NCI-H2081 (cell line): ENCODE measurements around the gene RPS16.

ENCODE experiments used
- DNase-seq, 2 experiments: peaks; one replicate each; lab custom pipeline; 2025; lab: John Stamatoyannopoulos, UW

Gene RPS16

DNA sequence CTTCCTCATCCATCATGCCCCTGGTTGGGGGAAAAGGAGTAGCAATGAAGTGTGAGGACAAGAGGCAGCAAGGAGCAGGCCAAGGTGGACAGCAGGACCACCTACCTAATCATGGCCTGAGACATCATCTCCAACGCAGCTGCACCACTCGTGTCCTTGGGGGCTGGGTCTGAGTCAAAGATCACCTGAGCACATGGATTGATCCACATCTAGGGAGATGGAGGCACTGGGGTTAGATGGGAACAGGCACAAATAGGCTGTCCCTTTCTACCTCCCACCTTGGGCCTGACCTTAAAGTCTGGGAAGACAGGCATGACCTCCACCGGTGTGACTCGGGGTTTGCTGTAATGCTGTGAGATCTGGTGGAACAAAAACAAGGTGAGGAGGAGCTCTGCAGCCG is 47.1 kb downstream of the RPS16 start:
- no peak for DNase-seq

DNA sequence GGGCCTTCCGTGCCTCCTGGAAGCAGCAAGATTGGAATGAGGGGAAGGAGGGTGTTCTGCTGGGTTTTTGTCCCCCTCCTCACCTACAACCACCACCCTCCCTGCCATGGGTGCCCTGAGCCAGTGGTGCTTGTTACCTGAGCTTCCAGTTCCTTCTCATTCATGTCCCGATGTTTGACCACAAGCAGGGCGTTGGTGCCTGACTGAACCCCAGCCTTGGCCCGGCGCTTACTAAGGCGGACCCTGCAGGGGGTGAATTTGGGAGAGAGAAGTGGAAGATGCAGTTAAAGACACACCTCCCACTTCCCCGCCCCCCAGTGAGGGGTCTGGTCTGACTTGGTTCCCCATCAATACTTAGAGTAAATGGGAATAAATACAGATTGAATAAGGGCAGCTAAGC is 49.2 kb downstream of the RPS16 start:
- DNase-seq, result no peak

DNA sequence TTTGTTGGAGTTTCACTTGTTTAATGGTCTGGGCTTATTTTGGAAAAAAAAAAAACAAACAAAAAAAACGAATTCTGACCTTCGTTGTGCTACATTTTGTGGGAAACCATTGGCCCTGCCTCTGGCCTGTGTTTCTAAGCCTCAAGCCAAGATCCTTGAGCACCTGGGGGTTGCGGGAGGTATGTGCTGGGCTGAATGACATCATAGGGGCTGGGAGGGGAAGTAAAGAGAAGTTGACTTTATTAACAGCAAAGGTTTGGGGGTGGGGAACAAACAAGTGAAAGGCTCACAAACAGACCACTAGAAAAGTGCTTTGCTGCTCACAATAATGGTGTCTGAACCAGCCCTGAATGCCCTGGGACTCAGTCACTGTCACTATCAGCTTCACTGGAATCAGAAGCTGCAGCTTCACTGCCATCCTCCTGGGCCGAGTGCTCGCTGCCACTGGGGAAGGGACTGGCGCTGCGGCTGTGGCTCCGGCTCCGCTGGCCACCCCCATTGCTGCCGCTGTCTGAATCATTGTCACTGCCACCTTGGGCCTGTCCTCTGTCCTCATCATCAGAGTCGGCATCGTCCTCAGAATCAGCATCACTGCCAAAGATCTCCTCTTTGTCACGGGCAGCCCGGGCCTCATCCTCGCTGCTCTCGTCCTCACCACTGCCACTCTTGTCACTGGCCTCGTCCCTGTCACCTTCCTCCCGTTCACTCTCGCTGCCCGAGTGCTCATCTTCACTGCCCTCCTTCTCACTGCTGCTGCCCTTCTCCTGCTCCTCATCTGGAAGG is 49.9 kb downstream of the RPS16 start:
- no peak for DNase-seq

DNA sequence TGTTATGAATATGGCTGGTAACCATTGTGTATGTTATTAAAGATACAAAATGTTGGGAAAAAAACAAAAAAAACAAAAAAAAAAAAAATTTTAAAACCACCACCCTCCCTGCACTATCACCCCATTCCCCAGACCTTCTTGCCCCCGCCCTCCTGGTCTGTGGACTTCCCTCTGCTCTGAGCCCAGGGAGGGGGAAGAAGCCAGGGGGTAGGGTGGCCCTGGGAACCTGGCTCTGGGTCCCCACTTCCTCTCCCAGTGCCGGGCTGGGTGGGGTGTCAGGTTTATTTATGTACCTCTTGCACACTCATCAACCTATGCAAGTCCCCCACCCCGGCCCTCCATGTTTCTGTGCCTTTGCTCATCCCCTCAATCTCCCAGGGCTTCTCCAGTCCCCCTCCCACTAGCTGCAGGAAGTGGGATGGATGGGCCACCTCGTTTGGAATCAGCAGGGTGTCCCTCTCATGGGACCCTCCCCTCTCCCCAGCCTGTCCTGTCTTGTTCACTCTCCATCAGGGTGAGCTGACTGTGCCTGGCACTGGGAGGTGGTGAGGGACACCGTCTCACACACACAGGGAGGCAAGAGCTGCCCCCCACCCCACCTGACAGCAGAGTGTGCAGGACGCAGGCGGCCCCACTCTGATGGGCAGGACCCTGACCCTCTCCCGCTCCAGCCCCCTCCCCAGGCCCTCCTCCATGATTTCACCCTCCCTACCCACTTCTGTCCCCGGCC is 50.7 kb downstream of the RPS16 start:
- DNase-seq, result no peak
